ENCODE data around the gene ITGAE. TPM values are rescaled to one million over a fixed set of nuclear protein-coding genes. Genes with fewer than 3 reads are reported as not detected.

The ITGAE gene
- total RNA-seq, 1 experiment from 2014 or later: 14.7 TPM

- Mint-ChIP-seq H3K36me3 (ENCODE audit: insufficient read depth, unreplicated experiment) (peaks cover 6% of the 10 kb centered on the region), H3K27me3 (ENCODE audit: unreplicated experiment) (no peaks in the 10 kb centered on the region), H3K9me3 (ENCODE audit: low read depth, unreplicated experiment) (no peaks in the 10 kb centered on the region), H3K4me3 (ENCODE audit: low read depth, unreplicated experiment) (no peak overlapping the region), H3K4me1 (ENCODE audit: low read depth, unreplicated experiment) (no peaks in the 10 kb centered on the region), H3K27ac (ENCODE audit: unreplicated experiment) (no peak overlapping the region)
- no TSS peak for BruUV-seq (replicated peaks)
- intact Hi-C loops (cut with micrococcal nuclease; ENCODE audit: unreplicated experiment): no loop called here
- CTCF ChIA-PET: no interaction called here
- no peak for TF ChIP-seq CTCF (IDR thresholded peaks at IDR 0.05; ENCODE audit: unreplicated experiment)
- DNase-seq: no peak
Observed at GRCh38 chr17:3828852-3829232, 27.9 kb upstream of the ITGAE start.

- intact Hi-C loops (cut with micrococcal nuclease; ENCODE audit: unreplicated experiment): no loop called here
- DNase-seq: no peak
- no peak for TF ChIP-seq CTCF (IDR thresholded peaks at IDR 0.05; ENCODE audit: unreplicated experiment)
- BruUV-seq (replicated peaks): no TSS peak
- Mint-ChIP-seq H3K4me1 (ENCODE audit: low read depth, unreplicated experiment) (no peaks in the 10 kb centered on the region), H3K27me3 (ENCODE audit: unreplicated experiment) (no peaks in the 10 kb centered on the region), H3K36me3 (ENCODE audit: insufficient read depth, unreplicated experiment) (peaks cover 6% of the 10 kb centered on the region), H3K9me3 (ENCODE audit: low read depth, unreplicated experiment) (no peaks in the 10 kb centered on the region), H3K27ac (ENCODE audit: unreplicated experiment) (no peak overlapping the region), H3K4me3 (ENCODE audit: low read depth, unreplicated experiment) (no peak overlapping the region)
- CTCF ChIA-PET: no interaction called here
Observed at GRCh38 chr17:3828151-3828851, 27.3 kb upstream of the ITGAE start.

GRCh38 chr17:3827124-3827773 is 26.3 kb upstream of the ITGAE start:
- intact Hi-C loops (cut with micrococcal nuclease; ENCODE audit: unreplicated experiment): loop anchor here (1.0 kb wide), 1 partner anchor 89 kb away; no protein-coding TSS in a partner anchor
- no TSS peak for BruUV-seq (replicated peaks)
- peak; percentile 69 for DNase-seq
- TF ChIP-seq CTCF (IDR thresholded peaks at IDR 0.05; ENCODE audit: unreplicated experiment): peak; percentile 35
- Mint-ChIP-seq H3K9me3 (ENCODE audit: low read depth, unreplicated experiment) (no peaks in the 10 kb centered on the region), H3K27me3 (ENCODE audit: unreplicated experiment) (no peaks in the 10 kb centered on the region), H3K4me1 (ENCODE audit: low read depth, unreplicated experiment) (no peaks in the 10 kb centered on the region), H3K27ac (ENCODE audit: unreplicated experiment) (no peak overlapping the region), H3K4me3 (ENCODE audit: low read depth, unreplicated experiment) (no peak overlapping the region), H3K36me3 (ENCODE audit: insufficient read depth, unreplicated experiment) (peaks cover 6% of the 10 kb centered on the region)
- CTCF ChIA-PET: interaction anchor here (2.2 kb wide), 1 partner anchor 90 kb away, joined by 7 read pairs; no protein-coding TSS in a partner anchor

GRCh38 chr17:3826191-3826590 is 25.2 kb upstream of the ITGAE start:
- no peaks in the 10 kb centered on the region for H3K27me3 Mint-ChIP-seq (ENCODE audit: unreplicated experiment)

More at GRCh38 chr17:3826191-3826590, 25.2 kb upstream of the ITGAE start:
- Mint-ChIP-seq H3K4me1 (ENCODE audit: low read depth, unreplicated experiment) (no peaks in the 10 kb centered on the region), H3K27ac (ENCODE audit: unreplicated experiment) (no peak overlapping the region), H3K9me3 (ENCODE audit: low read depth, unreplicated experiment) (no peaks in the 10 kb centered on the region), H3K4me3 (ENCODE audit: low read depth, unreplicated experiment) (no peak overlapping the region), H3K36me3 (ENCODE audit: insufficient read depth, unreplicated experiment) (peaks cover 6% of the 10 kb centered on the region)
- intact Hi-C loops (cut with micrococcal nuclease; ENCODE audit: unreplicated experiment): no loop called here
- DNase-seq: no peak
- BruUV-seq (replicated peaks): no TSS peak
- TF ChIP-seq CTCF (IDR thresholded peaks at IDR 0.05; ENCODE audit: unreplicated experiment): no peak
- CTCF ChIA-PET: interaction anchor here (2.2 kb wide), 1 partner anchor 89 kb away, joined by 7 read pairs; no protein-coding TSS in a partner anchor
